NOMO-1 treated with dmso at 0.1 percent for 144 hours (cell line): ENCODE measurements around the gene ACE.

Experiments used
- DNase-seq: peaks from one replicate; lab custom pipeline; 2025; ENCODE audit not compliant: unreplicated experiment; lab: John Stamatoyannopoulos, UW

Gene ACE

GRCh38 chr17:63514477-63514876 lies 37.6 kb downstream of the ACE start:
- no peak for DNase-seq

- no peak for DNase-seq
These were observed 38.1 kb downstream of the ACE start for GRCh38 chr17:63514974-63515373.

GRCh38 chr17:63515426-63515825 lies 38.6 kb downstream of the ACE start:
- DNase-seq: no peak

GRCh38 chr17:63516910-63517824 lies 40.3 kb downstream of the ACE start:
- no peak for DNase-seq

- no peak for DNase-seq
These were observed 41.1 kb downstream of the ACE start for GRCh38 chr17:63517825-63518534.

GRCh38 chr17:63519116-63519881 lies 42.4 kb downstream of the ACE start:
- DNase-seq: no peak

- DNase-seq: no peak
These were observed 43.4 kb downstream of the ACE start for GRCh38 chr17:63519972-63520882.

- no peak for DNase-seq
These were observed 46.5 kb downstream of the ACE start, which contains the start of gene KCNH6 for GRCh38 chr17:63523253-63523855. Gene KCNH6, plus strand, starts transcription at chr17:63523358. Its CDS starts 56 bp downstream, at chr17:63523414.

GRCh38 chr17:63524051-63524450 lies 47.2 kb downstream of the ACE start:
- no peak for DNase-seq

GRCh38 chr17:63525190-63525946 lies 48.5 kb downstream of the ACE start:
- no peak for DNase-seq

- DNase-seq: no peak
These were observed 50.0 kb downstream of the ACE start for GRCh38 chr17:63526861-63527260.

- no peak for DNase-seq
These were observed 51.3 kb downstream of the ACE start for GRCh38 chr17:63528183-63528582.

- DNase-seq: no peak
These were observed 53.1 kb downstream of the ACE start for GRCh38 chr17:63529711-63530556.

GRCh38 chr17:63530557-63531021 lies 53.7 kb downstream of the ACE start:
- no peak for DNase-seq

- no peak for DNase-seq
These were observed 54.4 kb downstream of the ACE start for GRCh38 chr17:63531022-63531965.

GRCh38 chr17:63533433-63534077 lies 56.7 kb downstream of the ACE start:
- no peak for DNase-seq
